Measurements from ENCODE around the gene ADAMTSL3. TPM values are rescaled to one million over a fixed set of nuclear protein-coding genes. Genes with fewer than 3 reads are reported as not detected.

Gene ADAMTSL3
- total RNA-seq, 4 donors from 2014 or later, result 4.9 to 8.8 (median 6.8) TPM

GRCh38 chr15:83943043-83943442 is 289.1 kb downstream of the ADAMTSL3 start:
- WGBS, 2 donors (ENCODE audit: low coverage in 1 of 2), result 75% methylated on average over 3 of the region's 3 CpGs; no CpG with 5 or more reads in 1 of the 2 donors
- Histone ChIP-seq H3K9me3 (no peaks in the 10 kb centered on the region), H3K4me1 (no peaks in the 10 kb centered on the region), H3K27ac (no peak overlapping the region), H3K36me3 (no peaks in the 10 kb centered on the region), H3K4me3 (no peak overlapping the region), H3K27me3 (no peaks in the 10 kb centered on the region)
- no peak for DNase-seq
- intact Hi-C loops (cut with DNase I; ENCODE audit: low total_unique reads) (no loop called here), in situ Hi-C loops (cut with MboI; ENCODE audit: low pct_ligation_motif_present in 1 of 4, low pct_unique_long_range_greater_than_20kb in 1 of 4, low sequenced_read_pairs in 3 of 4) (no loop called here)
- TF ChIP-seq EP300 (IDR thresholded peaks at IDR 0.05; ENCODE audit: low read depth) (no peak), CTCF (IDR thresholded peaks at IDR 0.05) (no peak), POLR2A (IDR thresholded peaks at IDR 0.05) (no peak), POLR2AphosphoS5 (IDR thresholded peaks at IDR 0.05) (no peak)

- Histone ChIP-seq H3K4me1 (no peaks in the 10 kb centered on the region), H3K27me3 (no peaks in the 10 kb centered on the region), H3K4me3 (no peak overlapping the region), H3K9me3 (no peaks in the 10 kb centered on the region), H3K36me3 (no peaks in the 10 kb centered on the region), H3K27ac (no peak overlapping the region)
- no peak for TF ChIP-seq EP300 (IDR thresholded peaks at IDR 0.05; ENCODE audit: low read depth)
- no peak for TF ChIP-seq CTCF (IDR thresholded peaks at IDR 0.05)
- no peak for TF ChIP-seq POLR2AphosphoS5 (IDR thresholded peaks at IDR 0.05)
- no peak for TF ChIP-seq POLR2A (IDR thresholded peaks at IDR 0.05)
- intact Hi-C loops (cut with DNase I; ENCODE audit: low total_unique reads) (no loop called here), in situ Hi-C loops (cut with MboI; ENCODE audit: low pct_ligation_motif_present in 1 of 4, low pct_unique_long_range_greater_than_20kb in 1 of 4, low sequenced_read_pairs in 3 of 4) (no loop called here)
- 64 to 75% methylated on average over 4 of the region's 4 CpGs for WGBS, 2 donors (ENCODE audit: low coverage in 1 of 2)
- DNase-seq, result no peak
These were observed 290.0 kb downstream of the ADAMTSL3 start for GRCh38 chr15:83943849-83944404.

- in situ Hi-C loops (cut with MboI; ENCODE audit: low pct_ligation_motif_present in 1 of 4, low pct_unique_long_range_greater_than_20kb in 1 of 4, low sequenced_read_pairs in 3 of 4), result no loop called here
- no peaks in the 10 kb centered on the region for H3K36me3 ChIP-seq
- no peaks in the 10 kb centered on the region for H3K27me3 ChIP-seq
- 40 to 50% methylated on average over 4 of the region's 4 CpGs for WGBS, 2 donors (ENCODE audit: low coverage in 1 of 2)
- H3K4me3 ChIP-seq, result no peak overlapping the region
- no peaks in the 10 kb centered on the region for H3K4me1 ChIP-seq
- TF ChIP-seq POLR2A (IDR thresholded peaks at IDR 0.05) (no peak), EP300 (IDR thresholded peaks at IDR 0.05; ENCODE audit: low read depth) (no peak), CTCF (IDR thresholded peaks at IDR 0.05) (no peak), POLR2AphosphoS5 (IDR thresholded peaks at IDR 0.05) (no peak)
- no peak overlapping the region for H3K27ac ChIP-seq
- DNase-seq, result no peak
- H3K9me3 ChIP-seq, result no peaks in the 10 kb centered on the region
- intact Hi-C loops (cut with DNase I; ENCODE audit: low total_unique reads), result no loop called here
These were observed 293.2 kb downstream of the ADAMTSL3 start for GRCh38 chr15:83947156-83947555.

DNA sequence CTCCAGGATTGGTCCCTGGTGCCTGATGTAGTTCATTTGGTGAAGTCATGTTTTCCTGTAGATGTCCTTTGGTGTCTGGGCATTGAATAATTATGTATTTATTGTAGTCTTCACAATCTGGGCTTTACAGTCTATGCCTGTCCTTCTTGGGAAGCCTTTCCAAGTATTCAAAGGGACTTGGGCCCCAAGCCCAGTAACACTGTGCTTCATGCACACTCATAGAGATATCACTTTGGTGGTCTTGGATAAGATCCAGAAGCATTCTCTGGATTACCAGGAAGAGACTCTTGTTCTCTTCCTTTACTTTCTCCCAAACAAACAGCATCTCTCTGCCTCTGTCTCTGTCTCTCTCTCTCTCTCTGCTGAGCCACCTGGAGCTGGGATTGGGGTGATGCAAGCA is 300.6 kb downstream of the ADAMTSL3 start:
- intact Hi-C loops (cut with DNase I; ENCODE audit: low total_unique reads), result no loop called here
- TF ChIP-seq EP300 (IDR thresholded peaks at IDR 0.05; ENCODE audit: low read depth), result no peak
- TF ChIP-seq POLR2AphosphoS5 (IDR thresholded peaks at IDR 0.05), result no peak
- TF ChIP-seq CTCF (IDR thresholded peaks at IDR 0.05), result no peak
- no peak for TF ChIP-seq POLR2A (IDR thresholded peaks at IDR 0.05)
- DNase-seq, result no peak
- in situ Hi-C loops (cut with MboI; ENCODE audit: low pct_ligation_motif_present in 1 of 4, low pct_unique_long_range_greater_than_20kb in 1 of 4, low sequenced_read_pairs in 3 of 4), result no loop called here
- Histone ChIP-seq H3K36me3 (no peaks in the 10 kb centered on the region), H3K27ac (no peak overlapping the region), H3K4me3 (no peak overlapping the region), H3K9me3 (no peaks in the 10 kb centered on the region), H3K27me3 (no peaks in the 10 kb centered on the region), H3K4me1 (no peaks in the 10 kb centered on the region)

All from transverse colon (tissue), 4 donors.